GM19452 (cell line): ENCODE data around the gene SBF2.
"Not testable (repeated sequence)": the region's sequence is repeated elsewhere in the genome, so short reads cannot be mapped to it uniquely, and the experiment has no call there.

Source experiments
- ATAC-seq: cut with Tn5 transposase; IDR thresholded peaks from one replicate; pipeline ENCODE4 v1.9.1; 2021; ENCODE audit not compliant: unreplicated experiment

Gene SBF2

DNA sequence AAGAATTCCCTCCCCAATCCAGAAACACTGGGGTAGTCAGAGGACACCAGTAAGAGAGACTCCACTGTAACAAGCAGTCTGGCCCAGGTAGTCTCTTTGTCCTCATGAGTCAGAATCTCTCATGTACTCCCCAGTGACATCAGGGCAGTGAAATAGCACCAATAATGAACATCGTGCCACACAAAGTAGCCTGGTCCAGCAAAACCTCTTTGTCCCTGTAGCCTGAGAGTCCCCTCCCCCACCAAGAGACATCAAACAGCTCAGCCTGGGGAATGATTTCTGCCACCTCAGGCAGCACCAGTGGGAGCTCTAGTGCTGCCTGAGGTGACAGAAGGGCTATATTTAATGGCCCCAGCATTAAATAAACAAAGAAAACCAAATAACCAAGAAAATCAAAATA, 88.1 kb downstream of the SBF2 start:
- ATAC-seq = no peak

DNA sequence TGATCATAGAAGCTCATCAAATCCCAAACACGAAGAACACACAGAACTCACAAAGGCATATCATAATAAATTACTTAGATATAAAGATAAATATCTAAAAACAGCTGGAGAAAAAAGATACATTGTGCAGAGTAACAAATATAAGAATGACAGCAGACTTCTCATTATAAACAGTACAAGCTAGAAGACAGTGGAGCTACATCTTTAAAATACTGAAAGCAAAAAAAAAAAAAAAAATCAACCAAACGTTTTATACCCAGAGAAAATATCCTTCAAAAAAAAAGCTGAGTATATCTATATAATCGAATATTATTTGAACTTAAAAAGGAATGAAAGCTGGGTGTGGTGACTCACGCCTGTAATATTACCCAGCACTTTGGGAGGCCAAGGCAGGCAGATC, 90.0 kb downstream of the SBF2 start:
- no peak for ATAC-seq

DNA sequence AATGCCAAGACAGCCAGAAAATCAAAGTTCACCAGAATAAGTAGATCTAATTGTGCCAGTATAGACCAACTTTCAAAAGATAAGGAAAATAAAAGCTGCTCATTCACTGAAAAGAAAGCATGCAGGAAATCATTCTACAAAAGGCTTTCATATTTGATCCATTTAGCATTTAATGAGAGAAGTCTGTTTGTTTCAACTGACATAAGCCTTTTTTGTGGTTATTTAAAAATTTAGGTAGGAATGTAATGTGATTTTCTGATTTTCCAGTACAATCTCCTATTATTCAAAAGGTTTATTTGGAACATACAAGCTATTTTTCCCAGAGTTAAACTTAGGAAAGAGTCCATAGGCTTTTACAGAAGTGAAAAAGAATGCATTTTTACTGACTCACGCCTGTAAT, 92.7 kb downstream of the SBF2 start:
- no peak for ATAC-seq

DNA sequence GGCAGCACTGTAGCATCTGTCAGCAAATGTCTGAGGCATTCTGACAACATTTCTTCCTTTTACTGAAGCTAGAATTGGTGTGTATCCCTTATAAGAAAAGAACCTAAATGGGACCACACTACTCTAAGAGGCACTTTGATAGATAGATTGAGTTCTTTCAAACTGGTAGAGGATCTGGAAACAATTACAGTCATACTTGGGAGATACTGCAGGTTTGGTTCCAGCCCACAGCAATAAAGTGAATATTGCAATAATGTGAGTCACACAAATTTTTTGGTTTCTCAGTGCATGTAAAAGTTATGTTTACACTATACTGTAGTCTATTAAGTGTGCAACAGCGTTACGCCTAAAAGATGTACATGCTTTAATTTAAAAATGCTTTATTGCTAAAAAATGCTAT, 96.9 kb downstream of the SBF2 start:
- ATAC-seq = no peak

DNA sequence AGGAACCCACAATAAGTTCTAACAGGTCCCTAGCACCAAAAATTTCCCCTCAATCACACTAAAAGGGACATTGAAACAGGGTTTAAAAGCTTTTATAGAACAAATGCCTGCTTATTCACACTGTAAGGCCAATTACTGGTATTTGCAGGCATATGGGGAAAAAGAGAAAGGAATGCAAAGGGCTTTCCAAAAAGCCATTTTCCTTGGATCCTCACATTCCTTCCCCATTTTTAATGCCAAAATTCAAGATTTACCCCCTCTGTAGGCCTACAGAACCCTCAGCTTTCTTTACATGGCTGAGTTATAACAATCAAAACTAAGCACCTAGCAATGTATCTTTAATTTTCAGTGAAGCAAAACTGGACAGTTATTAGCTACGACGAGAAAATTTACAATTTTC, 102.0 kb downstream of the SBF2 start:
- no peak for ATAC-seq

DNA sequence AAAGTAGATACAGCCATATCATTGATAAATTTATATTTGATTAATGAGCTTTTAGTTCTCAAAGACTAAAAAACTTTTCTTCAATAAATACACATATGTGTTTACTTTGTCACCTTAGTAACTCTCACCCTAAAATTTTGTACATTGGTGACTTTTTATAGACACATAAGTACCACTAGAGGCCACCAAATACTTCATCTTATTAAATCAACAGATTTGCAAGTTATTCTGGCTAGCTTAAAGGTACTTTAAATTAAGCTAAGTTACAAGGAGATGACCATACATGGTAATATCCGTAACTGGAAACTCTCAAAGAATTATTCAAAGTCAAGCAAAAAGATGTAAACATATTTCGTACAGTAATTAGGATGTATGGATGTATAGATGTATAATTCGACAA, 112.2 kb downstream of the SBF2 start:
- no peak for ATAC-seq

DNA sequence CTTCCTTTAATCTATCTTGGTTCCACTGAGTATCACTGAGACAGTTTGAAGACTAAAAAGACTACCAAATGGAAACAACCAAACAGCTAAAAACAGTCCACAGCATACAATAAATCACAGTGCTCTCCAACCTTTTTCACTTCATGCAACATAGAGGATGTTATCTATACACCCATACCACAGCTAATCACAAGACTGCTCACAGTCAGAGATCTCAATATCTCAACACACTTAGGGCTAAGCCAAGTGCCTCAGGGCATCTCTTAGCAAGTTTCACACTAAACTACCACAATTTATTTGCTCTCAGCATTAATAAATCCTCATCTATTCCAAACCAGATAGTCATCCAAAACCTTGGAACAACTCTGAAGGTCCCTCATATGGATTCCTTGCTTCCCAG, 129.4 kb downstream of the SBF2 start:
- ATAC-seq = no peak

DNA sequence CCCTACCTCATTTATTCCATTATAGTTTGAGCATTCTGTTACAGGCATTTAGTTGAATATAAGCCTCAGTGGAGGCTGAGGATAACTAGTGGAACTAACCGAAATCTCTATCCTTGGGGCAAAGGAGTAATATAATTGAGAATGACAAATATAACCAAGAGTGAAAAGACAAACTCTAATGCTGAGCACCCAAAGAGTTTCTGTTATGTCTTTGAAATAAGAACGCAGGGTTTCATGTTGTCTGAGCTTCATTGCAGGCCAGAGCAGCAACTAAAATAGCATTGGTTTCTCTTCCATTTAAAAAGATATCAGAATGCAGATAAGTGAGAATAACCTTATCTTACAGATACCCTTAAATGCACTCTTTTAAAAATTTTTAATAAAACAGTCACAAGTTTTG, 131.8 kb downstream of the SBF2 start:
- ATAC-seq = no peak

DNA sequence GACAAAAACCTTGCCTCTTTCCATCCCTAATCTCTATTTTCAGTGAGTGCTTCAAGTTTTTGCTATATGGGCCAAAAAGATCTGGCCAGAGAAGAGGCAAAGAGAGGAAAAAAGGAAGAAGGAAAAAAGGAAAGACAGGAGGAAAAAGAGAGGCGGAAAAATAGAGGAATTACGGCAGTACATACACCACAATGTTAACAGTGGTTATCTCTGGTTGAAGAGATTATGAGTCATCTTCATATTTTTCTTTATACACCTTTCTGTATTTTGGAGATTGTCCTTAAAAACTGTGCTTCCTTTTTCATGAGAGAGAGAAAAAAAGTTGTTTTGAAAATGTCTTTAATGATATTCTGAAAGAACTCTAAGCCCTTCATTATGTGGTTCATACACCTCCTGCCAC, 133.7 kb downstream of the SBF2 start:
- no peak for ATAC-seq

DNA sequence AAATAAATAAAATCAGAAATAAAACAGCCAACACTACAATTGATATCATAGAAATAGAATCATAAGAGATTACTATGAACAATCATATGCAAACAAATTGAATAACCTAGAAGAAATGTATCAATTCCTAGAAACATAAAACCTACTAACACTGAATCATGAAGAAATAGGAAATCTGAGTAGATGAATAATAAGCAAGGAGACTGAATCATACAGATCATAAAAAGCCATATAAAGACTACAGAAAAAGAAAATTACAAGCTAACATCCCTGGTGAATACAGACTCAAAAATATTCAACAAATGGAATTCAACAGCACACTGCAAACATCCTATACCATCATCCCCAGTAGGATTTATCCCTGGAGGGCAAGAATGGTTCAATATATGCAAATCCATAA, 135.6 kb downstream of the SBF2 start:
- no peak for ATAC-seq

DNA sequence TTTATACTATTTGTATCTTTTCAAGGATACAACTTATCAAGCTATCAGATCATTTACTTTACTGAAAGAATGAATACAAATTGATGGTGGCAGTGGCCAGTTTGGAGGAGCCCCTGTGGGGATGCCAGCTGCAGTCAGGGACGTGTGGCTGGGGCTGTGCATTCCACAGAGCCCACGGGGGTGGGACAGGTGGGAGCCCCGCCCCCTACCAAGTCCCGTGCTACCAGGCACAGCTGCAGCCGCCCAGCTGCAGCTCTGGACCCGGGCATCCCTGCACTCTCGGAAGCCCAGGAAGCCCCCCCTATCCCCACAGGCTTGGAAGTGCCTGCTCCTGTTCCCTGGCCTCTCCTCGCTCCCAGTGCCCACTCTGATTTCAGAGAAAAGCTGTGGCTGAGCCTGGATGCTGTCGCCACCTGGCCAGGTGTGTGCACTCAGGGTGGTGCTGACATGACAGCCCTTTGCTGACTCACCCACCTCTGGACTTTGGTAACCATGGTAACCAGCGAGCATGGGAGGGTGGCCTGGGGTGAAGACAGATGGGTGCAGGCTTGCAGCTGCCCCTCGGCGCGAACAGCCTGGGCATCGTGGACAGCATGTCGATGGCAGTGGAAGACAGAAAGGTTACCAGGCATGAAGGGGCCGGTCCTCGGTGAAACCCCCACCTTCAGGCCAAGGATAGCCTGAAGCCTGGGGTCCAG, 138.1 kb downstream of the SBF2 start:
- no peak for ATAC-seq

DNA sequence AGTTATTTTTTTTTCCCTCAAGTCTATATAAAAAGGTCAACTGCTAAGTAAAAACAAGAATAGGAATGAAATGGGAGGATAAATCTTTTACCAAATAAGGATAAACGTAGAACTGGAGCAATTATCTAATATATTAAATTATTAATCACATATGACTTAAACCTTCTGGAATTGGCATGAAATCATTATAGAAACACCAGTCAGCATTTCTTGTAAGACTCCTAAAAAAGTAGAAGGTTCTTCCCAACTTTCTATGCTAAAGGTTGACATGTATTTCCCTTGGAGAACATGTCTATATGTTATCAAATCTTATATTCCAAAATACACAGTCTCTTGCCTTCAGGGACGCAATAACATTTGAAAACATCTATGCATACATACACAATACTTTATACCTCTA, 143.2 kb downstream of the SBF2 start:
- no peak for ATAC-seq

DNA sequence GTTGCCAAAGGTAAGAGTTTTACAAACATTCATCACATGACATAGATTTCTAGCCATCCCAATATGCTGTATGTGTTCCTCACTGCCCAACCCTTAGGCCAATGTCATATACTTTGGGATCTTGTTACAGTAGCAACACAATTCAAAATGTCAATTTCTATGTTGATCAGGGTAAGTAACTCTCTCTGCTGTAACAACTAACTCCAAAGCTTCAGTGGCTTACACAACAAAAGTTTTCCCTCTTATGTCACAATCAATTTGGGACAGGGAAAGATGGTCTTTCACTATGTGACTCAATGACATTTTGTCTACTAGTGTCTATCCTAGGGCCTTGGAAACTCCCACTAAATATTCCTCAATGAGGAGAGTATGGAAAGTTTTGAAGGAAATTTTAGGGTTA, 144.5 kb downstream of the SBF2 start:
- ATAC-seq = no peak

DNA sequence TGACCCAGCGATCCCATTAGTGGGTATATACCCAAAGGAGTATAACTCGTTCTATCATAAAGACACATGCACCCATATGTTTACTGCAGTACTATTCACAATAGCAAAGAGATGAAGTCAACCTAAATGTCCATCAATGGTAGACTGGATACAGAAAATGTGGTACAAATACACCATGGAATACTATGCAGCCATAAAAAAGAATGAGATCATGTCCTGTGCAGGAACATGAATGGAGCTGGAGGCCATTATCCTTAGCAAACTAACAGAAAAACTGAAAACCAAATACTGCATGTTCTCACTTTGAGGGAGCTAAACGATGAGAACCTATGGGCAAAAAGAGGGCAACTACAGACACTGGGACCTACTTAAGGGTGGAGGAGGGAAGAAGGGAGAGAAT, 146.8 kb downstream of the SBF2 start:
- ATAC-seq = no peak

DNA sequence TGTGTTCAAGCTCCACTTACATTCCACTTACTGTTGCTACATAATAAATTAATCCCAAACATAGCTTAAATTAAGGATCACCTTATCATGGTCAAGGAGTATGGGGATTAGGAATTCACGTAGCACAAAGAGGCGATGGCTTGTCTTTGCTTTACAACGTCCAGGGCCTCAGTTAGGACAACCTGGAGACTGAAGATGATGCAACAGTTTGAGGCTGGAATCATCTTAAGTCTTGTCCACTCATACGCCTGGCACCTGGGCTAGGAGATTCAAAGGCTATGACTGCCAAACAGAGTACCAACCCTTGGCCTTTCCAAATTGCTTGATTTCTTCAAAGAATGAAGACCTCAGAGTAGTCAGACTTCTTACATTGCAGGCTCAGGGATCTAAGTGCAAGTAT, 149.1 kb downstream of the SBF2 start:
- no peak for ATAC-seq

DNA sequence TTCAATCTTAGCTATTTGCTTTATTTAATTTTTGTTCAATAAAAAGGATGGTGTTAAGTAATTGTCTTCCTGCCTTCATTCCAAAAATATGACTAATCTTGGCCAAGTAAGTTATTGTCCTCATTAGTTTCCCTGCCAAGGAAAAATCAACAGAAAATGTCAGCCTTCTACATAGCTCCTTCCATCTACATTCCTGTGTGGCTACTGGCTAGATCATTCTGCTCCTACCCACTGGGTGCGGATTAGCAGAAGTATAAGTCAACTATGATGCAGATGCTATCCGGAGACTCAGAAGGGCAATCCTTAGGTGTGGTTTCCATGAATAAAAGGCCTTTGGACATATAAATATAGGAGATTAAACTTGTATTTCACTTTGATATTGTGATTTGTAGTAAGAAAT, 154.4 kb downstream of the SBF2 start:
- ATAC-seq = no peak

DNA sequence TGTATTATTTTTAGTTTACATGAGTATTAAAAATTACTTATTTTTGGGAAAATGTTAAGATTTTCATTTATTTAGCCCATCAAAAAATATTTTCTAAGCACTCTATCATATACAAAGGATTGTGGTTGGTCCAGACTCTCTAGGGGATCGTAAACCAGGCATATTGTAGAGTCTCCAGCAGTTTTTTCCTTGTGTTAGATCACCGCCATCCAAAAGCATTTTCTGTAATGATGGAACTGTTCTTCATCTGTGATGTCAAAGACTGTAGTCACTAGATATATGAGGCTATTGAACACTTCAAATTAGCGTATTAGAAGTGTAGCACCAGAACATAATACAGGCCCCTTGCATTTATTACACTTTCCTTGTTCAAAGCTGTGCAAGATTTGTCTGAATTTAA, 154.9 kb downstream of the SBF2 start:
- no peak for ATAC-seq

DNA sequence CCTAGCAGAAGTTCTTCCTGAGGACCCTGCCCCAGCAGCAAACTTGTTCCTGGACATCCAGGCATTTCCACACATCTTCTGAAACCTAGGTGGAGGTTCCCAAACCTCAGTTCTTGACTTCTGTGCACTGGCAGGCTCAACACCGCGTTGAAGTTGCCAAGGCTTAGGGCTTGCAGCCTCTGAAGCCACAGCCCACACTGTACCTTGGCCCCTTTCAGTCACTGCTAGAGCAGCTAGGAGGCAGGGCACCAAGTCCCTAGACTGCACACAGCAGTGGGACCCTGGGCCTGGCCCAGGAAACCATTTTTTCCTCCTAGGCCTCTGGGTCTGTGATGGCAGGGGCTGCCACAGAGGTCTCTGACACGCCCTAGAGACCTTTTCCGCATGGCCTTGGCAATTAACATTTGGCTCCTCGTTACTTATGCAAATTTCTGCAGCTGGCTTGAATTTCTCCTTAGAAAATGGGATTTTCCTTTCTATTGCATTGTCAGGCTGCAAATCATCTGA, 159.0 kb downstream of the SBF2 start:
- ATAC-seq = no peak

DNA sequence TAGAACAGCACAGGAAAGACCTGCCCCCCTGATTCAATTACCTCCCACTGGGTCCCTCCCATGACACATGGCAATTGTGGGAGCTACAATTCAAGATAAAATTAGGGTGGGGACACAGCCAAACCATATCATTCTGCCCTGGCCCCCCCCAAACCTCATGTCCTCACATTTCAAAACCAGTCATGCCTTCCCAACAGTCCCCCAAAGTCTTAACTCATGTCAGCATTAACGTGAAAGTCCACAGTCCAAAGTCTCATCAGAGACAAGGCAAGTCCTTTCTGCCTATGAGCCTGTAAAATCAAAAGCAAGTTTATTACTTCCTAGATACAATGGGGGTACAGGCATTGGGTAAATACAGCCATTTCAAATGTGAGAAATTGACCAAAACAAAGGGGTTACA, 159.8 kb downstream of the SBF2 start:
- not testable (repeated sequence) for ATAC-seq

DNA sequence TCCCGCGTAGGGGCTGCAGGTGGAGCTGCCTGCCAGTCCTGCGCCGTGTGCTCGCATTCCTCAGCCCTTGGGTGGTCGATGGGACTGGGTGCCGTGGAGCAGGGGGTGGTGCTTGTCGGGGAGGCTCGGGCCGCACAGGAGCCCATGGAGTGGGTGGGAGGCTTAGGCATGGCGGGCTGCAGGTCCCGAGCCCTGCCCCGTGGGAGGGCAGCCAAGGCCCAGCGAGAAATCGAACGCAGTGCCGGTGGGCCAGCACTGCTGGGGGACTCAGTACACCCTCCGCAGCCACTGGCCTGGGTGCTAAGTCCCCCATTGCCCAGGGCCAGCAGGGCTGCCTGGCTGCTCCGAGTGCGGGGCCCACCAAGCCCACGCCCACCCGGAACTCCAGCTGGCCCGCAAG, 160.8 kb downstream of the SBF2 start:
- ATAC-seq = not testable (repeated sequence)

DNA sequence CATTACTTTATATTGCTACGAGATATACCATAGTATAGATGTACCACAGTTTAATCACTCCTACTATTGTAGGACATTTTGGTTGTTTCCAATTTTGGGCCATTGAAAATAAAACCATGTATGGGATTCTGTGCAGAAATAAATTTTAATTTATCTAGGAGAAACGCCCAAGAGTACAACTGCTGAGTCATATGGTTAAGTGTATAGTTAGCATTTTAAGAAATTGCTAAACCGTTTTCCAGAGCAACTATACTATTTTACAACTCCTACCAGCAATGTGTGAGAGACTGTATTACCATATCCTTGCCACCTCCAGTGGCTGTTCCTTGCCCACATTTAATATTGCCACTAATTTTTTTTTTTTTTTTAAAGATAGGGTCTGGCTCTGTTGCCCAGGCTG, 163.1 kb downstream of the SBF2 start:
- no peak for ATAC-seq

DNA sequence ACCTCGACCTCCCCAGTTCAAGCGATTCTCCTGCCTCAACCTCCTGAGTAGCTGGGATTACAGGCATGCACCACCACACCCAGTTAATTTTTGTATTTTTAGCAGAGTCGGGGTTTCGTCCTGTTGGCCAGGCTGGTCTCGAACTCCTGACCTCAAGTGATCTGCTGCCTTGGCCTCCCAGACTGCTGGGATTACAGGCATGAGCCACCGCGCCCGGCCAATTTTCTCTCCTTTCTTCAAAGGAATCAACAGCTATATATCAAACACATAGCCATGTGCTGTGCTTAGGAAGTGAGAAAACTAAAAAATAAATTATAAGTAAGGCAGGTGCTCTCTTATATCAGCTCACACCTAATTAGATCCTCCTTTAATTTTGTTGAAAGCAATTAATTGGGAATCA, 164.8 kb downstream of the SBF2 start:
- ATAC-seq = not testable (repeated sequence)

DNA sequence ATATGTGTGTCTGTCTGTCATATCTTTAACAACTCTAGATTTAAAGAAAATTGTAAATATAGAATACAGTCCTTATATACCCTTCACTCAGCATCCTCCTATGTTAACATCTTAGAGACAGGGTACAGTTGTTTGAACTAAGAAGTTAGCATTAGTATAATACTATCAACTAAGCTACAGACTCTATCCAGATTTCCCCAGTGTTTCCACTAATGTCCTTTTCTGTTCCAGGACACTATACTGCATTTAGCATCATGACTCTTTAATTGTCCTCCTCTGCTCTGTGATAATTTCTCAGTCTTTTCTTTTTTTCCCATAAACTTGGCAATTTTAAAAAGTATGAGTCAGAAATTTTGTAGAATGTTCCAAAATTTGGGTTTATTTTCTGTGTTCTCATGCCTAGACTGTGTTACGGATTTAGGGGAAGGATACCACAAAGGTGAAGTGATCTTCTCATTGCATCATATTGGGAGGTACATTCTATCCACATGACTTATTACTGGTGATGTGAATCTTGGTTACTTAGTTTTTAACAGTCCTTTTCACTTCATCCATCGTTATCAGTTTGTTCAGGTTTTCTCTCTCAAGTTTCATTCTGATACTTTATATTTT, 168.4 kb downstream of the SBF2 start:
- no peak for ATAC-seq
